Spleen (tissue), 7 donors: ENCODE data around the gene FHAD1.

Experiments
- CTCF ChIP-seq, 11 experiments: fragments of 200-600 bp in 7 of 11; fragments of 450-650 bp in 4 of 11; sonication (generic) in 4 of 11; IDR thresholded peaks in 8 of 11; conservative IDR thresholded peaks in 3 of 11; 1 replicate in 7 of 11; 2 replicates in 4 of 11; pipeline versions ENCODE4 v1.4.0 to v1.8.0; 2016 to 2021; ENCODE audit warnings: antibody characterized with exemption in 11 of 11, inconsistent platforms in 4 of 11, mild to moderate bottlenecking in 1 of 11
- POLR2A ChIP-seq, 3 donors: fragments of 450-650 bp; IDR thresholded peaks; one replicate each; pipeline ENCODE4 v1.5.1; 2017; ENCODE audit warnings: antibody characterized with exemption in 3 of 3, mild to moderate bottlenecking in 1 of 3
- POLR2AphosphoS5 ChIP-seq, 3 donors: sonication (generic); formaldehyde crosslinking; IDR thresholded peaks; one replicate each; pipeline ENCODE4 v1.5.1; 2017; ENCODE audit warnings: antibody characterized with exemption in 3 of 3
- donor health status: DM: no; HTN: no; CAD: no; lungs with moderate emphysema.
- donor health status: DM: no; HTN: no; CAD: no.
- donor health status: DM: no; HTN: no; CAD: no.

- TF ChIP-seq POLR2A (IDR thresholded peaks at IDR 0.05) (no peak), CTCF (IDR thresholded peaks at IDR 0.05 in 8 of 11, conservative IDR thresholded peaks at IDR 0.05 in 3 of 11) (no peak), POLR2AphosphoS5 (IDR thresholded peaks at IDR 0.05) (no peak)
Observed at GRCh38 chr1:15288173-15288926, 41.3 kb downstream of the FHAD1 start.
